GM10248 (cell line): Measurements from ENCODE around the gene TGFBI.

Source experiments
- CTCF ChIA-PET: fragments of 300-600 bp; sonication (Branson Sonifier 250); formaldehyde crosslinking; extraction: SDS; loops from one replicate; lab custom pipeline; 2021; ENCODE audit warnings: antibody characterized with exemption; lab: Yijun Ruan, JAX
- POLR2A ChIA-PET: fragments of 350-650 bp; sonication (Branson Sonifier 250); formaldehyde crosslinking; extraction: SDS; loops from one replicate; lab custom pipeline; 2020; ENCODE audit warnings: antibody characterized with exemption; lab: Yijun Ruan, JAX
- DNase-seq: peaks from one replicate; pipeline ENCODE4 v3.0.0; 2012; ENCODE audit errors: extremely low spot score
- TF ChIP-seq, protein P1 (sequence below): IDR thresholded peaks from 2 replicates; pipeline ENCODE4 v1.5.1; 2012; ENCODE audit warnings: mild to moderate bottlenecking, low read depth; ENCODE audit errors: extremely low read depth, missing control alignments, control extremely low read depth

Gene TGFBI

DNA sequence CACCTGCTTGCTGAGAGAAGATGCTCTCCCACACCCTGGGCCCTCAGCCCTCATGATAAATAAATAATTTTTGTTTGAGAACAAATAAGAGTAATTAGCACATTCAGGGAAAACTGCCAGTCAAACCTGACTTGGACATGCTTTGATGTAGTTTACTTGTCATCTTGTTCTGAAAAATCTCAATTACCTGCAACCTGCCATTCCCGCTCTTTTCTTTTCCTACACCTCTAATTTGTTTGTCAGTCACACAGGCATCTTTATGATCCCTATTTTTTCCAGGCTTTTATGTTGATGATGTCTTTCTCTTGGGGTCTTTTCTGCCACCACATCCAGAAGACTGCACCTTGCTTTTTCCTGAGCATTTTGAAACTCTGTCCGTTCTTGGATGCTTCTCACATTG is 28.6 kb upstream of the TGFBI start:
- ChIA-PET CTCF (no interaction called here), POLR2A (no interaction called here)
- DNase-seq: no peak
- TF ChIP-seq, protein P1, sequence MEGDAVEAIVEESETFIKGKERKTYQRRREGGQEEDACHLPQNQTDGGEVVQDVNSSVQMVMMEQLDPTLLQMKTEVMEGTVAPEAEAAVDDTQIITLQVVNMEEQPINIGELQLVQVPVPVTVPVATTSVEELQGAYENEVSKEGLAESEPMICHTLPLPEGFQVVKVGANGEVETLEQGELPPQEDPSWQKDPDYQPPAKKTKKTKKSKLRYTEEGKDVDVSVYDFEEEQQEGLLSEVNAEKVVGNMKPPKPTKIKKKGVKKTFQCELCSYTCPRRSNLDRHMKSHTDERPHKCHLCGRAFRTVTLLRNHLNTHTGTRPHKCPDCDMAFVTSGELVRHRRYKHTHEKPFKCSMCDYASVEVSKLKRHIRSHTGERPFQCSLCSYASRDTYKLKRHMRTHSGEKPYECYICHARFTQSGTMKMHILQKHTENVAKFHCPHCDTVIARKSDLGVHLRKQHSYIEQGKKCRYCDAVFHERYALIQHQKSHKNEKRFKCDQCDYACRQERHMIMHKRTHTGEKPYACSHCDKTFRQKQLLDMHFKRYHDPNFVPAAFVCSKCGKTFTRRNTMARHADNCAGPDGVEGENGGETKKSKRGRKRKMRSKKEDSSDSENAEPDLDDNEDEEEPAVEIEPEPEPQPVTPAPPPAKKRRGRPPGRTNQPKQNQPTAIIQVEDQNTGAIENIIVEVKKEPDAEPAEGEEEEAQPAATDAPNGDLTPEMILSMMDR: no peak

- ChIA-PET POLR2A (no interaction called here), CTCF (interaction anchor here (1.1 kb wide), 1 partner anchor 26 kb away, joined by 3 read pairs; no protein-coding TSS in a partner anchor)
- DNase-seq: no peak
- TF ChIP-seq, protein P1: no peak
Observed at GRCh38 chr5:136000932-136001331, 27.9 kb upstream of the TGFBI start.

DNA sequence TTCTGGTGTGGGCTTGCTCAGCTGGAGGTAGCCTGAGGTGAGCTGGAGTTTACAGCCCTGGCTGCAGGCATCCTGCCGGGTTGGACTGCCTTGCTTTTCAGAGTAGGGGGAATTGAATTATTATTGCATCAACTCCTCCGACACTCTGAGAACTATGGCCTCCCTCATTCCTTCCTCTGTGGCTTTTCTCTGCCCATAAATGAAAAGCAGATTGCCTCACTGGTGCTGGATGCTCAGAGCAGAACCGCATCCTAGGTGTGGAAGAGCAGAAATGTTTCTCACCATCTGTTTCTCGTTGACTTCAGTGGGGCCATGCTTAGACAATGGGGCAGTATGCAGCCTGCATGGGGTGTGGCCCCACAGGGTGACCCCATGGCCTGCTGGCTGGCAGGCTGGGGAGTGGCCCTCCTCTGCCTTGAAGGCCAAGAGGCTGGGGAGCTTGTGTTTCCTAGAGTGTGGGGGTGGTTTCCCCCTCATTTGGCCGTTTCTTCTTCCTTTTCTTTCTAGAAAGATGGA is 27.3 kb upstream of the TGFBI start:
- CTCF ChIA-PET: interaction anchor here (1.1 kb wide), 1 partner anchor 26 kb away, joined by 3 read pairs; no protein-coding TSS in a partner anchor
- POLR2A ChIA-PET: no interaction called here
- no peak for DNase-seq

DNA sequence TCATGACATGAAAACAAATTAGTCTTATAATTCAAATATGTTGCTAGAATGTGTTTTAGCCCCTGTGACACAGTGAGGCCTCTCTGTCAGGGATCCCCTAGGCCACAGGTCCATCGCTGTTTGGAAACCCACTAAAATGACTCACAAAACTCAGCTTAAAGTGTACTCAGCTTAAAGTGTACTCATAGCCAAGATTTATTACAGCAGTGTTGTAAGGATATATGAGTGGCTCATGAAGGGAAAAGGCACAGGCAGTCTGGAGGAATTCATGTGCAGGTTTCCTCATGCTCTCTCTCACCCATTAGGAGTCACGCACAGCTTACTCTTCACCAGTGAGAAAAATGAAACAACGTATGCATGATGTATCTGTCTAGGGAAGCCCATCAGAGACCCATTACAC is 24.4 kb upstream of the TGFBI start:
- DNase-seq: no peak
- ChIA-PET CTCF (no interaction called here), POLR2A (no interaction called here)
- TF ChIP-seq, protein P1: no peak

More for the DNA sequence above, 27.3 kb upstream of the TGFBI start:
- TF ChIP-seq, protein P1: no peak

- TF ChIP-seq, protein P1: no peak
- DNase-seq: no peak
- CTCF ChIA-PET: no interaction called here
- POLR2A ChIA-PET: no interaction called here
Observed at GRCh38 chr5:136005476-136005875, 23.3 kb upstream of the TGFBI start.

DNA sequence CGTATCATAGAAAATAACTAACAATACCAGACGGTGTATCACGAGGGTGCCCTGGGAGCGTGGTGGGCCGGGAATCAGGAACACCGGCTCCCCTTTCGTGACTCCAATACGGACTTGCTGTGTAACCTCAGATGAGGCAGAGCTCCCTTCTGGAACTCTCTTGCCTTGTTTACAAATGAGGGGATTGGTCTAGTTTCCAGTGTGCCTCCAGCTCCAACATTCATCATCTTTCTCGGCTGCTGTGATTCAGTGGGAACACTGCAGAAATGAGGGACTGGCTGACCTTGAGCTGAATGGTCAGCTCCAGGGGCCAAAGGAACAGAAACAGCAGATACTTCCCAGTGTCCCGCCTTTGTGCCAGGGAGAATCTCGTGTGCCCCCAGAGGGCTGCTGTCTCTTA is 22.6 kb upstream of the TGFBI start:
- DNase-seq: no peak
- CTCF ChIA-PET: interaction anchor here (1.3 kb wide), 1 partner anchor 9 kb away, joined by 3 read pairs; no protein-coding TSS in a partner anchor
- POLR2A ChIA-PET: no interaction called here
- TF ChIP-seq, protein P1: no peak
